GM18858 (cell line): ENCODE measurements around the gene UBE2Z.
"Not testable (repeated sequence)": the region's sequence is repeated elsewhere in the genome, so short reads cannot be mapped to it uniquely, and the experiment has no call there.

ENCODE experiments used
- ATAC-seq: cut with Tn5 transposase; IDR thresholded peaks from one replicate; pipeline ENCODE4 v1.9.1; 2021; ENCODE audit not compliant: unreplicated experiment

Gene UBE2Z

DNA sequence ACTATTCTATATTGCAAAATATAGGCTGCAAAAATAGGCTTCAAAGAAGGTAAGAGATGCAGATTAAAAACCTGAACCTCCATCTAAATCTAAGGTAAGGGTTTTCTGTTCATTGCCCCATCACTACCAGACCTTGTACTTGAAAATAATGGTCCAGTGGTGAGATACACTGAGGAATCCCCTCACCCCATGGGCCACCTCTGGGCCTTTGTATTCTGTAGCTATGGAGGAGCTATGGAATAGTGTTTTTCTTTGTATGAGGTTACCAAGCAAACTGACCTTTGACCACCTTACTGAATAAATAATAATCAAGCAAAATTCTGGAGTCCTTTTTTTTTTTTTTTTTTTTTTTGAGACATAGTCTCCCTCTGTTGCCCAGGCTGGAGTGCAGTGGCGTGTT, 4.8 kb upstream of the UBE2Z start:
- ATAC-seq, result no peak

GRCh38 chr17:48904428-48904827, 3.8 kb upstream of the UBE2Z start:
- no peak for ATAC-seq

- no peak for ATAC-seq
Measured at GRCh38 chr17:48905987-48906515, 2.2 kb upstream of the UBE2Z start.

DNA sequence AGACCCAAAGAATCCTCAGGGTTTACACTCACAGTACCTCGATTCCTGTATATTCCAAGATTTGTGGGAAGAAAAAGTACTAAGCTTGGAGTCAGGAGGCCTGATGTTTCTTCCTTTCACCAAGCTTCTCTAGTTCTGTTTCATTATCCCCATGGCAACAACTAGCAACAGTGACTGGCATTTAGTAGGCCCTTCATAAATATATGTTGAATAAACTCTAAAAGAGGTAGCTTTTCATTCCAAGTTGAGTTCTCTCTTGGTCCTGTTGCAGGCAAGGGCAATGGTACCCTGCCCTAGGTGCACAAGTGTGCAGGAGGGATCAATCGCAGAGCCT, 527 bp upstream of the UBE2Z start:
- no peak for ATAC-seq

DNA sequence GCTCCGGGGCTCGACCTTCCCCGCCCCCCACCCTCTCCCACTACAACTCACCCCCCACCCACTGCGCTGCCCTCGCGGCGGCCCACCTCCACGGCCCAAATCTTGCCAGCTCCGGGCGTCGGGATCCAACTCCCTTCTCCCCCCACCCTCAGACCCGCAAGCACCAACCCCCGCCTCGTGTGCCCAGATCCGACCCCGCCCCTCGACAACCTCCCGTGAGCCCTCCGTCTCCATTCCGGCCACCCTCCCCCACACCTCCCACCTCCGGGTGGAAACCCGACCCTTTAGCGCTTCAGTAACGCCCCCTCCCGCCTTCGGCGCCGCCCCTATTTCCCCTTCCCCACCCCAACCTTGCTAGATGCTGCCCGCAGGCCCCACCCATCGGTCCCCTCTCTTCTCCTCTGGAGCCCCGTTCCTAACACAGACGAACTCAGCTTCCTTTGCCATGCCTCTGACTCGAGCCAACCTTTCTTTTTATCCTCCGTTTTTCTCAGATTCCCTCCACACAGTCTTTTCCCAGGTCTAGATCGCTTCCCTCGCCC, 717 bp downstream of the UBE2Z start:
- no peak for ATAC-seq

- ATAC-seq, result no peak
Measured at GRCh38 chr17:48909783-48910182, 1.6 kb downstream of the UBE2Z start.

- ATAC-seq, result no peak
Measured at GRCh38 chr17:48910370-48910769, 2.2 kb downstream of the UBE2Z start.

GRCh38 chr17:48912476-48912875, 4.3 kb downstream of the UBE2Z start:
- no peak for ATAC-seq

DNA sequence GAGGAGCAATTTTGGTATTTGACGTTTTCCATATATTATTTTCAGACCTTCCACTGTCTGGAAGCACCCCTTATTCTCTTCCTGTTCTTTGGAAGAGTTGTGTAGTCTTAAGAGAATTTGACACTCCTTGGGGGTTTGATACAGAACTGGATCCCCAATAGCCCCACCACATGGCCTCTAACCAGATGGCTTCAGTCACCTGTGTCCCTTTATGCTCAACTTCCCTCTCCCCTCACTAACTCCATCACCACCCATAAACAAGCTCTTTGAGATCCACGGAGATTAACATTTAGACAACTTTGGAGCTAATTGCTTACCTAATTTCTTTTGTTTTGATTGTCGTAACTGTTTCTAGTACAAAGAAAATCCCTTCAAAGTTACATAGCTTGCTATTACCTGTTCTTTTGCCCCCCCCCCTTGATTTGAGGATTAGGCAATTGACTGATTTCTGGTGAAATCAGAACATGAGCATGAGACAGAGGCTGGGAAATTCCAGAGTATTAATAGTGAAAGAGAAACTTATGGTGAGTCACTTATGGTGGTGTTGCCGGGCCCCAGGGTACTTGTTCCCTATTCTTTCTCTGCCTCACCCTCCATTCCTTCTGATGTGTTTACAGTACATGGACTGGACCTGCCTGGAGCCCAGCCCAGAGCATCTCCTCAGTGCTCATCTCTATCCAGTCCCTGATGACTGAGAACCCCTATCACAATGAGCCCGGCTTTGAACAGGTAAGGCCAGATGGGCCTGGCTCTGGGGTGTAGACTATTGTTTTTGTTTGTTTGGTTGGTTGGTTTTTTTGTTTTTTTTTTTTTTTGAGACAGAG, 7.5 kb downstream of the UBE2Z start:
- peak; percentile 70 for ATAC-seq

- no peak for ATAC-seq
Measured at GRCh38 chr17:48925251-48925990, 17.2 kb downstream of the UBE2Z start.

- ATAC-seq, result no peak
Measured at GRCh38 chr17:48925991-48926342, 17.8 kb downstream of the UBE2Z start.

- ATAC-seq, result no peak
Measured at GRCh38 chr17:48927978-48928745, 20.0 kb downstream of the UBE2Z start.

DNA sequence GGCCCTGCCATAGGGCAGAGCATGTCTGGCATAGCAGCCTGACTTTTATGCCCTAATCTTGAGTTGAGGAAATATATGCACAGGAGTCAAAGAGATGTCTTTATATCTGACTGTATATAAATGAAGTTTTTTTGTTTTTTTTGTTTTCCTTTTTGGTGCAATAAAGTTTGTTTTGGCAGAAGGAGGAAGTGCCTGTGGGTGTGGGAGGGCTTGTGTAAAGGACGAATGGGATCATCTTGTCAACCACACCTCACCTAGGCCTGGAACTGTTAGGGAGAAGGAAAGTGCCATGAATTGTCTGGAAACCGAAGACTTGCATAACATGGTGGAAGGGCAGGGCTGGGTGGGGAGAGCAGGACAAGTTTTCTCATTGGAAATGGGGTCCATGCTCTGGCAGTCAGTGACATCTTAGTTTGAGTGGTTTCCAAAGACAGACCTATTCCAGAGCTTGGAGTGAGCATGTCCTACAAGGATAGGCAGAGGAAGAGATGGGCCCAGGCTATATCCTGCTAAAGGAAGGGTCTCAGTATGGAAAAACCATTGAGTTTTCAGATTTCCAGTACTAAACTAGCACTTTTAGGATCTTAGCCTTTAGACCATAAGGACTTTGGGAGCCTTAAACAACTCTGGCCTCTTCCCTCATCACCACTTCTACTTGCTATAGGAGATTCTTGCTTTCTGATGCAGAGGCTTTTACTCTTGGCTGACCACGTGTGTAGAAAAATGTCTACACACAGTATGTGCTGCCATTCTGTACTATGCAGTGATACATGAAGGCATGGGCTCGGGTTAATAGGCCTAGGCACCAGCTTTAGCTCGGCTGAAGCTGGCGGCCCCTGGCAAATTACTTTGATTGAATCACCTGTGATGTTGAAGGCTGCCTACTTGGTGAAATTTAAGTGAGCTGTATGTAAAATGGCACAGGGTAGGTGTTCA, 20.9 kb downstream of the UBE2Z start:
- ATAC-seq, result no peak

GRCh38 chr17:48929812-48930165, 21.6 kb downstream of the UBE2Z start:
- no peak for ATAC-seq

DNA sequence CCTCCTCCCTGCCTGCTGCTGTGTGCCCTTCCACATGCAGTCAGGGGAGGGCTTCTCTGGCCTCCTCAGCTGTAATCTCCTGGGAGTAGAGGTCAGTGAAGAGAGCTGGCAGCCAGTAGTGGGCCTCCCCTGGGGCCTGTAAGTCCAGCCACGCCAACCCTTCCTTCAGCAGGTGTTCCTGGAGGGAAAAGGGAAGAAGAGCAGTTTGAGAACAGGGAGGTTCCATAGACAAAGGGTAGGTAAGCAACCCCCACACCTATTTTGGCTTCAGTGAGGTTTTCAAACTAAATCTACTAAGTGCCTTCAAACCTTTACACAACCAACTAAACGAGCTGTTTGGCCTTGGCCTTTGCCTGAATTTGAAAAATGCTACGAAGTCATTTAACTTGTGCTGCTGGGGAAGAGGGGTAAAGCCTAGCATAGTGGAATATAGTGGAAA, 22.2 kb downstream of the UBE2Z start:
- no peak for ATAC-seq

- no peak for ATAC-seq
Measured at GRCh38 chr17:48933035-48933434, 24.8 kb downstream of the UBE2Z start.

DNA sequence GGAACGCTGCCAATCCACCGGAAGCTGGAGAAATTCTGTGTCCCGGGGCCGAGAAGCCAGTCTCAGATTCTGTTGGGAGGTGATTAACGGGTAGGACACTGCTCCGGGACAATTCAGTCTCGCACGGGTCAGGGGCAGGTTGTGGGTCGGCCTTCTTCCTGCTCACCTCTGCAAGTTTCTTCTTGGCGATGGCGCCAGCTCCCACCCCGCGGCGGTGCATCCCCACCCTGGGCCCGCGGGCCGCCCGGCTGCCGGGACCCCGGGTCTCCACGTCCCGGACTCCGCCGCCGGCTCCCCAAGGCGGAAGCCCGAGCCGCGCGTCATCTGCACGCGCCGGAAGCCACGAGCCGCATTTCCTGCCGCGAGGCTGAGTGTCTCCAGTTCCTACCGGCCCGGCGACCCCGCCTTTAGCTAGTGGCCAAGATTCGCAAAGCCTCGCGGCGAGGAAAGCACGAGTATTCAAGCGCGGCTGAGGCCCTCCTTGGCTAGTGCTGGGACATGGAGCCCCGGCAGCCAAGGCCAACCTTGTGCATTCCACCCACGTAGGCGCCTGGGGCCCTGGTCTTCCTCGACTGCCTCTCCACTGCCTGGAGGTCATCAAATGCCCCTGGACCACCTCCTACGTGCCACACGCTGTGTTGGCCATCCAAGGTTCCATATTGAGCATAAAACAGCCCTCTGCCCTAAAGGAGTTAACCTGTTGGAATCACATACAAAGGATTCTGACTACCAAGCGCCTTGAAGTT, 36.5 kb downstream of the UBE2Z start, which contains the start of gene SNF8:
Gene SNF8, minus strand, starts transcription at position 328 of the 746 bp plus-strand sequence. Its CDS starts 108 bp downstream, at position 220.
- peak; percentile 85 for ATAC-seq

DNA sequence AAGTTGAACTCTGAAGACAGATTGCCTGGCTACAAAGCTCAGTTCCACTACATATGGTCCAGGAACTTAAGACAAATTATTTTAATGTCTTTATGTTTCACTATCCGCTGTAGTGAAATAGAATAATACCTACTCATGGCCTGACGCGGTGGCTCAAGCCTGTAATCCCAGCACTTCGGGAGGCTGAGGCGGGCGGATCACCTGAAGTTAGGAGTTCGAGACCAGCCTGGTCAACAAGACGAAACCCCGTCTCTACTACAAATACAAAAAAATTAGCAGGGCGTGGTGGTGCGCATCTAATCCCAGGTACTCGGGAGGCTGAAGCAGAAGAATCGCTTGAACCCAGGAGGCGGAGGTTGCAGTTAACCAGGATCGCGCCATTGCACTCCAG, 37.0 kb downstream of the UBE2Z start:
- ATAC-seq, result not testable (repeated sequence)

GRCh38 chr17:48951572-48951971, 43.4 kb downstream of the UBE2Z start:
- ATAC-seq, result no peak
